Liver (tissue), 9 donors: ENCODE measurements around the gene RPP25L. TPM values are rescaled to one million over a fixed set of nuclear protein-coding genes. Genes with fewer than 3 reads are reported as not detected.
A peak's percentile ranks its signal among the peaks of the same experiment; 100 is the strongest.

Source experiments
- DNase-seq: peaks from one replicate; pipeline ENCODE4 v3.0.0-alpha.2; 2017; ENCODE audit warnings: low spot score
- H3K27ac ChIP-seq, 2 donors: one replicate each; pipeline ENCODE4 v1.7.0; 2013; ENCODE audit warnings: inconsistent platforms in 2 of 2, low read length in 2 of 2, control low read depth in 1 of 2, low read depth in 1 of 2, mild to moderate bottlenecking in 1 of 2
- H3K27me3 ChIP-seq, 4 donors: one replicate each; pipeline versions ENCODE4 v1.6.1 to v1.7.0; 2013; ENCODE audit warnings: low read length in 3 of 4, inconsistent platforms in 1 of 4, mild to moderate bottlenecking in 1 of 4, moderate library complexity in 1 of 4; ENCODE audit not compliant: control insufficient read depth in 4 of 4, insufficient read depth in 4 of 4
- H3K36me3 ChIP-seq, 4 donors: one replicate each; pipeline versions ENCODE4 v1.6.1 to v1.7.0; 2013; ENCODE audit warnings: low read length in 3 of 4, mild to moderate bottlenecking in 3 of 4, low read depth in 1 of 4, moderate library complexity in 1 of 4; ENCODE audit not compliant: control insufficient read depth in 4 of 4, insufficient read depth in 3 of 4
- H3K4me1 ChIP-seq, 4 donors: one replicate each; pipeline versions ENCODE4 v1.6.1 to v1.7.0; 2013; ENCODE audit warnings: low read length in 3 of 4, mild to moderate bottlenecking in 3 of 4, moderate library complexity in 1 of 4; ENCODE audit not compliant: control insufficient read depth in 4 of 4, insufficient read depth in 4 of 4
- H3K4me3 ChIP-seq, 3 donors: one replicate each; pipeline versions ENCODE4 v1.6.1 to v1.7.0; 2013; ENCODE audit warnings: low read length in 3 of 3, control low read depth in 1 of 3, low read depth in 1 of 3, mild to moderate bottlenecking in 1 of 3
- H3K9ac ChIP-seq, 2 donors: one replicate each; pipeline ENCODE4 v1.7.0; 2013; ENCODE audit warnings: low read length in 2 of 2, mild to moderate bottlenecking in 2 of 2, moderate library complexity in 2 of 2, control low read depth in 1 of 2, low read depth in 1 of 2
- H3K9me3 ChIP-seq, 4 donors: one replicate each; pipeline versions ENCODE4 v1.6.1 to v1.7.0; 2013; ENCODE audit warnings: low read length in 3 of 4; ENCODE audit not compliant: control insufficient read depth in 4 of 4
- CTCF ChIP-seq: fragments of 150-350 bp; IDR thresholded peaks from 2 replicates; pipeline ENCODE4 v1.5.1; 2017; ENCODE audit warnings: improper control_type of control experiment, low read depth, low read length; ENCODE audit not compliant: missing input control
- EGR1 ChIP-seq, 2 donors: IDR thresholded peaks; 2 replicates each; pipeline ENCODE4 v1.6.1; 2016 to 2018; ENCODE audit warnings: antibody characterized with exemption in 2 of 2, low read depth in 2 of 2
- GABPA ChIP-seq, 2 donors: IDR thresholded peaks in 1 of 2; conservative IDR thresholded peaks in 1 of 2; 2 replicates each; pipeline ENCODE4 v1.6.1; 2016; ENCODE audit warnings: antibody characterized with exemption in 2 of 2, mild to moderate bottlenecking in 1 of 2, moderate library complexity in 1 of 2
- HNF4A ChIP-seq, 2 donors: conservative IDR thresholded peaks; 2 replicates each; pipeline ENCODE4 v1.6.1; 2016; ENCODE audit warnings: antibody characterized with exemption in 2 of 2, mild to moderate bottlenecking in 2 of 2
- HNF4G ChIP-seq: IDR thresholded peaks from 2 replicates; pipeline ENCODE4 v1.6.1; 2016; ENCODE audit warnings: antibody characterized with exemption
- JUND ChIP-seq, 2 donors: IDR thresholded peaks; 2 replicates each; pipeline ENCODE4 v1.6.1; 2016; ENCODE audit warnings: antibody characterized with exemption in 2 of 2
- MAX ChIP-seq: IDR thresholded peaks from 2 replicates; pipeline ENCODE4 v1.6.1; 2016; ENCODE audit warnings: antibody characterized with exemption
- NR2F2 ChIP-seq: IDR thresholded peaks from 2 replicates; pipeline ENCODE4 v1.6.1; 2016; ENCODE audit warnings: antibody characterized with exemption
- RAD21 ChIP-seq, 2 donors: IDR thresholded peaks; 2 replicates each; pipeline ENCODE4 v1.6.1; 2016; ENCODE audit warnings: antibody characterized with exemption in 2 of 2, mild to moderate bottlenecking in 2 of 2
- REST ChIP-seq: IDR thresholded peaks from 2 replicates; pipeline ENCODE4 v1.6.1; 2016; ENCODE audit warnings: antibody characterized with exemption, mild to moderate bottlenecking
- RXRA ChIP-seq, 2 donors: IDR thresholded peaks; 2 replicates each; pipeline ENCODE4 v1.6.1; 2017 to 2018; ENCODE audit warnings: antibody characterized with exemption in 2 of 2, mild to moderate bottlenecking in 1 of 2
- TAF1 ChIP-seq: conservative IDR thresholded peaks from 2 replicates; pipeline ENCODE4 v1.6.1; 2016; ENCODE audit warnings: antibody characterized with exemption, mild to moderate bottlenecking
- YY1 ChIP-seq: IDR thresholded peaks from 2 replicates; pipeline ENCODE4 v1.6.1; 2016; ENCODE audit warnings: antibody characterized with exemption, mild to moderate bottlenecking
- WGBS: extraction: QIAGEN DNeasy Blood & Tissue Kit; methylation state at CpG from one replicate; pipeline ENCODE4 v1.1.7; 2013; 5-methylcytosine and 5-hydroxymethylcytosine counted together
- polyA plus RNA-seq, 2 donors: library from polyadenylated mRNA; stranded (reverse) in 1 of 2; unstranded in 1 of 2; fragments of 200-250 nt in 1 of 2; fragments of >200 nt in 1 of 2; fragmentation: Nextera tagmentation in 1 of 2; extraction: Ambion mirVana in 1 of 2; gene quantifications; one replicate each; pipeline versions ENCODE4 v1.2.1 to v1.2.3, GENCODE V29; 2013 to 2015
- total RNA-seq, 2 donors: library from RNA; depleted of rRNA; stranded (reverse); fragments of >200 nt; gene quantifications; one replicate each; pipeline ENCODE4 v1.2.3, GENCODE V29; 2014
- TF ChIP-seq, protein P1 (sequence below): IDR thresholded peaks from 2 replicates; pipeline ENCODE4 v1.6.1; 2016; ENCODE audit warnings: antibody characterized with exemption
- TF ChIP-seq, protein P2 (sequence below): IDR thresholded peaks from 2 replicates; pipeline ENCODE4 v1.6.1; 2016; ENCODE audit warnings: antibody characterized with exemption
- donor health status: healthy.
- donor health status: healthy.
- donor health status: healthy.
- donor health status: healthy.
- donor health status: healthy.

Gene RPP25L
- total and polyA plus RNA-seq, 4 donors = 18.6 to 33.4 (median 24.2) TPM

DNA sequence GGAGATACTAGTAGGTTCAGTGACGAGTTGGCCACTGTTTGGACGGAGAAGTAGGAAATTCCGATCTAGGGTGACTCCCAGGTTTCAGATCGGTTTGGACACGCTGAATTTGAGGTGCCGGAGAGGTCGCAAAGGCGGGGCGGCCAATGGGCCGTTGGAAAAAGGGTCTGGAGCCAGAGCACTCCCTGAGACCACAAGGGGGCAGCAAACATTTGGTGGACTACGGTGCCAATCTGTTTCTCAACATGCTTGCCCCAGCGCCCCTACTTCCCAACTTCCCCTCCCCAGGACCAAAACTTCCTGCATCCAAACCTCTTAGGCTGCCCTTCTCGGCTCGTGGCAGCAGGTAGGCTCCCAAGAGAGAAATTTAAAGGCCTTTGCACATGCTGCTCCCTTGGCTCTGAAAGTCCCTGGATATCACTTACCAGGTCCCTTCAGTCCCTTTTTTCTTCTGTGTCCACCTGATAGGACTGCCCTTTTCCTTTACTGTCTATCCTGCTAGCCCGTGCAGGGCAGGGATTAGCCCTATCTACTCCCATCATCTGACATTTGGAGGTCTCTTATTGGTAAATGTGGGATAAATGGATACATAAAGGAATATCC, 992 bp upstream of the RPP25L start:
- H3K27me3 ChIP-seq = no peaks in the 10 kb centered on the region
- H3K9ac ChIP-seq = peak overlapping the region; percentile 29 to 54
- TF ChIP-seq MAX (no peak), JUND (IDR thresholded peaks at IDR 0.05) (no peak), TAF1 (no peak), RXRA (IDR thresholded peaks at IDR 0.05) (peak in 1 of 2 donors; percentile 25), CTCF (peak; percentile 81), GABPA (IDR thresholded peaks at IDR 0.05 in 1 of 2, conservative IDR thresholded peaks at IDR 0.05 in 1 of 2) (peak in 1 of 2 donors; percentile 14), EGR1 (IDR thresholded peaks at IDR 0.05; ENCODE audit: low read depth in 2 of 2) (no peak), RAD21 (IDR thresholded peaks at IDR 0.05) (peak; percentile 77 to 81), YY1 (no peak), HNF4A (conservative IDR thresholded peaks at IDR 0.05) (peak in 1 of 2 donors; percentile 36)
- TF ChIP-seq, protein P1, sequence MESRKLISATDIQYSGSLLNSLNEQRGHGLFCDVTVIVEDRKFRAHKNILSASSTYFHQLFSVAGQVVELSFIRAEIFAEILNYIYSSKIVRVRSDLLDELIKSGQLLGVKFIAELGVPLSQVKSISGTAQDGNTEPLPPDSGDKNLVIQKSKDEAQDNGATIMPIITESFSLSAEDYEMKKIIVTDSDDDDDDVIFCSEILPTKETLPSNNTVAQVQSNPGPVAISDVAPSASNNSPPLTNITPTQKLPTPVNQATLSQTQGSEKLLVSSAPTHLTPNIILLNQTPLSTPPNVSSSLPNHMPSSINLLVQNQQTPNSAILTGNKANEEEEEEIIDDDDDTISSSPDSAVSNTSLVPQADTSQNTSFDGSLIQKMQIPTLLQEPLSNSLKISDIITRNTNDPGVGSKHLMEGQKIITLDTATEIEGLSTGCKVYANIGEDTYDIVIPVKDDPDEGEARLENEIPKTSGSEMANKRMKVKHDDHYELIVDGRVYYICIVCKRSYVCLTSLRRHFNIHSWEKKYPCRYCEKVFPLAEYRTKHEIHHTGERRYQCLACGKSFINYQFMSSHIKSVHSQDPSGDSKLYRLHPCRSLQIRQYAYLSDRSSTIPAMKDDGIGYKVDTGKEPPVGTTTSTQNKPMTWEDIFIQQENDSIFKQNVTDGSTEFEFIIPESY = no peak
- no peaks in the 10 kb centered on the region for H3K9me3 ChIP-seq
- DNase-seq = peak; percentile 82
- 2% methylated on average over 15 of the region's 15 CpGs for WGBS
- H3K4me3 ChIP-seq = peak overlapping the region; percentile 37 to 74 (median 70)
- peaks cover 0 to 32% (median 19%) of the 10 kb centered on the region in 4 donors for H3K36me3 ChIP-seq
- peaks cover 11 to 26% (median 21%) of the 10 kb centered on the region in 4 donors for H3K4me1 ChIP-seq
- H3K27ac ChIP-seq = peak overlapping the region; percentile 81 to 90

DNA sequence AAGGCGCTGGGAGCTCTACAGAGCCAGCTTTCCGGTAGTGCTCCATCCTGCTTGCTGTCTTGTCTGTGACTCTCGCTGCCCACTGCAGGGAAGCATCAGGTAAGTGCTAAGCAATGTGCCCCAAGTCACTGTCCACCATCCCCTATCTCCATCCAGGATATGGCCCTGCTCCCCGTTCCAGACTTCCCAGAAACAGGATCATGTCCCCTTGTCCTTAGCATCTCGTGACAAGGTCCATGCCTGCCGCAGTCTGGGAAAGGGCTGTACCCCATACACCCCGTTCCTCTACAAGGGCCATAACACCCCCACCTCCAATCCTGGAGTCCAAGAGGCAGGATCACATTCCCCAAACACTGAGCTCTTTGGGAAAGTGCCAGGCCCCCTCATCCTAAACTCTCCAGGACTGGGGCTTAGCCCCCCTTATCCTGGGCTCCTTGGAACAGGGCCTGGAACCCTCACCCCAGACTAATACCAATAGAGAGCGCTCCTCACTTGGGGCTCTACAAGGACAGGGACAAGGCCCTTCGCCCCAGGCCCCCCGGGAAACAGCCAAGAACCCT, 566 bp downstream of the RPP25L start:
- WGBS = 55% methylated on average over 10 of the region's 10 CpGs
- TF ChIP-seq NR2F2 (no peak), HNF4G (no peak), REST (no peak)
- TF ChIP-seq, protein P1 = no peak
- TF ChIP-seq, protein P2, sequence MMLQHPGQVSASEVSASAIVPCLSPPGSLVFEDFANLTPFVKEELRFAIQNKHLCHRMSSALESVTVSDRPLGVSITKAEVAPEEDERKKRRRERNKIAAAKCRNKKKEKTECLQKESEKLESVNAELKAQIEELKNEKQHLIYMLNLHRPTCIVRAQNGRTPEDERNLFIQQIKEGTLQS = no peak

More for the DNA sequence above, 566 bp downstream of the RPP25L start:
- peak overlapping the region; percentile 74 to 95 (median 87) for H3K4me3 ChIP-seq
- no peaks in the 10 kb centered on the region for H3K9me3 ChIP-seq
- H3K9ac ChIP-seq = peak overlapping the region; percentile 85 to 87
- H3K27ac ChIP-seq = peak overlapping the region; percentile 81 to 90
- no peak for DNase-seq
- H3K36me3 ChIP-seq = peaks cover 0 to 16% (median 4%) of the 10 kb centered on the region in 4 donors
- no peaks in the 10 kb centered on the region for H3K27me3 ChIP-seq
- peaks cover 14 to 30% (median 27%) of the 10 kb centered on the region in 4 donors for H3K4me1 ChIP-seq
